ENCODE results near the gene PDE9A. TPM values are rescaled to one million over a fixed set of nuclear protein-coding genes. Genes with fewer than 3 reads are reported as not detected.
"Not testable (repeated sequence)": the region's sequence is repeated elsewhere in the genome, so short reads cannot be mapped to it uniquely, and the experiment has no call there.

Gene PDE9A
- total and polyA plus RNA-seq, 2 donors (not counting 3 experiments of a cell fraction or from before 2014, with no cell fraction given), result 0.28 to 2.2 TPM

- no peaks in the 10 kb centered on the region for H3K9me3 ChIP-seq (replicated peaks; ENCODE audit: control insufficient read depth, insufficient read depth, low read length)
- no peak overlapping the region for H2AFZ ChIP-seq (ENCODE audit: low read depth, low read length)
- H3K4me1 ChIP-seq (ENCODE audit: control insufficient read depth, extremely low read depth, insufficient read depth, low read length), result no peaks in the 10 kb centered on the region
- intact Hi-C loops (cut with micrococcal nuclease), result no loop called here
- no TSS peak for BruUV-seq (replicated peaks)
- H3K79me2 ChIP-seq (ENCODE audit: control insufficient read depth, insufficient read depth, low read length), result no peaks in the 10 kb centered on the region
- H4K20me1 ChIP-seq (replicated peaks; ENCODE audit: control insufficient read depth, extremely low read depth, insufficient read depth, low read length), result no peaks in the 10 kb centered on the region
- no peak overlapping the region for H3K9ac ChIP-seq (replicated peaks; ENCODE audit: extremely low read depth, insufficient read depth, low read length)
- no peak for FAIRE-seq
- dilution Hi-C loops (cut with MboI; ENCODE audit: extremely low pct_ligation_motif_present, low sequenced_read_pairs), result no loop called here
- TF ChIP-seq FOS (IDR thresholded peaks at IDR 0.05; ENCODE audit: borderline replicate concordance, insufficient read depth, low read length), result no peak
- no peaks in the 10 kb centered on the region for H3K9me1 ChIP-seq (replicated peaks; ENCODE audit: control insufficient read depth, extremely low read depth, insufficient read depth, low read length)
- H3K4me3 ChIP-seq (replicated peaks in 1 of 3; ENCODE audit: insufficient read depth in 1 of 3, low read depth in 1 of 3, low read length in 3 of 3), result no peak overlapping the region
- POLR2A ChIA-PET, result no interaction called here
- no peak overlapping the region for H3K4me2 ChIP-seq (ENCODE audit: insufficient read depth, low read length)
- H3K36me3 ChIP-seq (ENCODE audit: control insufficient read depth in 2 of 2, extremely low read depth in 1 of 2, insufficient read depth in 2 of 2, low read length in 2 of 2), result no peaks in the 10 kb centered on the region
- DNase-seq (ENCODE audit: low read depth, low spot score), result no peak
- CTCF ChIA-PET, result no interaction called here
- no peaks in the 10 kb centered on the region for H3K27me3 ChIP-seq (ENCODE audit: control insufficient read depth in 2 of 2, insufficient read depth in 2 of 2, low read length in 2 of 2)
- no peak overlapping the region for H3K27ac ChIP-seq (ENCODE audit: insufficient read depth, low read depth, low read length)
Measured at GRCh38 chr21:42627527-42628289, 25.7 kb upstream of the PDE9A start.

GRCh38 chr21:42628466-42629061, 24.9 kb upstream of the PDE9A start:
- intact Hi-C loops (cut with micrococcal nuclease); CTCF ChIA-PET; H3K9me1 ChIP-seq (replicated peaks; ENCODE audit: control insufficient read depth, extremely low read depth, insufficient read depth, low read length); H3K27me3 ChIP-seq (ENCODE audit: control insufficient read depth in 2 of 2, insufficient read depth in 2 of 2, low read length in 2 of 2); BruUV-seq (replicated peaks); dilution Hi-C loops (cut with MboI; ENCODE audit: extremely low pct_ligation_motif_present, low sequenced_read_pairs); H3K4me3 ChIP-seq (replicated peaks in 1 of 3; ENCODE audit: insufficient read depth in 1 of 3, low read depth in 1 of 3, low read length in 3 of 3); H4K20me1 ChIP-seq (replicated peaks; ENCODE audit: control insufficient read depth, extremely low read depth, insufficient read depth, low read length); H3K4me1 ChIP-seq (ENCODE audit: control insufficient read depth, extremely low read depth, insufficient read depth, low read length); H3K4me2 ChIP-seq (ENCODE audit: insufficient read depth, low read length); H3K9ac ChIP-seq (replicated peaks; ENCODE audit: extremely low read depth, insufficient read depth, low read length); H3K79me2 ChIP-seq (ENCODE audit: control insufficient read depth, insufficient read depth, low read length); FAIRE-seq; H2AFZ ChIP-seq (ENCODE audit: low read depth, low read length); H3K27ac ChIP-seq (ENCODE audit: insufficient read depth, low read depth, low read length); POLR2A ChIA-PET; DNase-seq (ENCODE audit: low read depth, low spot score); H3K36me3 ChIP-seq (ENCODE audit: control insufficient read depth in 2 of 2, extremely low read depth in 1 of 2, insufficient read depth in 2 of 2, low read length in 2 of 2); H3K9me3 ChIP-seq (replicated peaks; ENCODE audit: control insufficient read depth, insufficient read depth, low read length): not testable (repeated sequence)
